ENCODE data around the gene BCL10.

- TF ChIP-seq CTCF (IDR thresholded peaks at IDR 0.05) = no peak
- TF ChIP-seq RFX5 (IDR thresholded peaks at IDR 0.05; ENCODE audit: low read length) = 0 out of 2 replicates have a peak, but pooled peaks have one; percentile 40
- peak; percentile 69; the same call in 1 of the 2 replicates for TF ChIP-seq POLR2AphosphoS5 (IDR thresholded peaks at IDR 0.05; ENCODE audit: low read depth, low read length)
- TF ChIP-seq FOSL2 (IDR thresholded peaks at IDR 0.05; ENCODE audit: borderline replicate concordance, low read depth) = no peak
Measured at GRCh38 chr1:85276215-85276977, at the start of gene BCL10.

All from SK-N-SH (cell line).